Uterus (tissue), 4 donors: ENCODE data around the gene DZIP1. TPM values are rescaled to one million over a fixed set of nuclear protein-coding genes. Genes with fewer than 3 reads are reported as not detected.

Experiments used
- DNase-seq, 2 donors: peaks; one replicate each; pipeline ENCODE4 v3.0.0-alpha.2; 2019 to 2020
- H3K27ac ChIP-seq, 2 donors: fragments of 200-600 bp; sonication (generic); 1 replicate in 1 of 2; 2 replicates in 1 of 2; pipeline ENCODE4 v1.5.1; 2016 to 2018
- H3K27me3 ChIP-seq, 2 donors: fragments of 200-600 bp; sonication (generic); one replicate each; pipeline ENCODE4 v1.5.1; 2018 to 2019; ENCODE audit warnings: control low read depth in 1 of 2
- H3K36me3 ChIP-seq, 2 donors: fragments of 200-600 bp; sonication (generic); one replicate each; pipeline ENCODE4 v1.5.1; 2019; ENCODE audit warnings: control low read depth in 1 of 2
- H3K4me1 ChIP-seq, 2 donors: fragments of 200-600 bp; sonication (generic); one replicate each; pipeline ENCODE4 v1.5.1; 2018 to 2019; ENCODE audit warnings: control low read depth in 1 of 2
- H3K4me3 ChIP-seq, 2 donors: fragments of 200-600 bp; sonication (generic); 1 replicate in 1 of 2; 2 replicates in 1 of 2; pipeline ENCODE4 v1.5.1; 2018 to 2019; ENCODE audit warnings: mild to moderate bottlenecking in 1 of 2
- H3K9me3 ChIP-seq, 2 donors: fragments of 200-600 bp; sonication (generic); one replicate each; pipeline ENCODE4 v1.5.1; 2019; ENCODE audit warnings: control low read depth in 1 of 2
- POLR2A ChIP-seq, 2 donors: fragments of 450-650 bp; IDR thresholded peaks; one replicate each; pipeline ENCODE4 v1.6.1; 2016; ENCODE audit warnings: antibody characterized with exemption in 2 of 2, mild to moderate bottlenecking in 1 of 2, moderate library complexity in 1 of 2
- intact Hi-C: fragments of 100-400 bp; cut with DNase I; formaldehyde crosslinking; loops from one replicate; pipeline ENCODE4 v1.15.1; 2023; ENCODE audit warnings: low total_unique reads
- total RNA-seq, 4 donors: library from RNA; depleted of rRNA in 3 of 4; stranded (reverse); fragments of >200 nt in 3 of 4; gene quantifications; one replicate each; pipeline versions ENCODE4 v1.1.0 to v1.2.4, GENCODE V29; 2014 to 2023
- TF ChIP-seq, protein P1 (sequence below), 4 experiments: fragments of 200-600 bp in 2 of 4; fragments of 450-650 bp in 2 of 4; sonication (generic) in 2 of 4; IDR thresholded peaks; one replicate each; pipeline ENCODE4 v1.5.1; 2016 to 2019; ENCODE audit warnings: antibody characterized with exemption in 4 of 4, mild to moderate bottlenecking in 2 of 4, moderate library complexity in 1 of 4
- donor health status: DM: yes; HTN: yes; CAD: no.

The DZIP1 gene
- total RNA-seq, 4 donors from 2014 or later: 24.1 to 65.3 (median 42.3) TPM

DNA sequence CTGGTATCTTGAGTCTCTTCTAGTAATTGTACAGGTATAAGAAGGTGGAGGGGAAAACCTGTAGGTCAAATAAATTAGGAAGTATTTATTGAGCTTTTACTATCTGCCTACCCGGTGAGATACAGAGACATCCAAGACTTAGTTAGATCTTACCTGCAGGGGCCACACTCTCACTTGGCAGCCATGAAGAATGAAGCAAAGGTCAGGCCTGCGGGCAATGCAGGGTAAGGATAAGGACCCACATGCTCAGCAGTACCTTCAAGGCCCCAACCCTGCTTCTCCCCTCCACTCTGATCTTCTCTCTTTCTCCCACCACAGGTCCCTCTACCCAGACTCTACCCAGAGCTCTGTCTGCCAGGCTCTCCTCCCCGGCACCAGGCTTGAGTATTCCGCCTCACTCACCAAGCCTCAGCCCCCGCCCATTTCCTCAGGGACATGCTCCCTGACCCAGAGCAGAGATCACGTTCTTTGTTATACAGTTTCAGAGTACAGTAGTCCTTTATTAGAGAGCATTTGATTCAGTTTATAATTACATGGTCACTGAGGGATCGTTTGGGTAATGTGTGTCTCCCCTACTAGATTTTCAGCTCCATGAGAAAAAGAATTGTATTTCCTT is 110.9 kb downstream of the DZIP1 start:
- no peak for DNase-seq
- Histone ChIP-seq H3K27ac (no peak overlapping the region), H3K27me3 (no peaks in the 10 kb centered on the region), H3K36me3 (no peaks in the 10 kb centered on the region), H3K4me3 (no peak overlapping the region), H3K4me1 (no peaks in the 10 kb centered on the region), H3K9me3 (no peaks in the 10 kb centered on the region)
- no peak for TF ChIP-seq POLR2A (IDR thresholded peaks at IDR 0.05)
- TF ChIP-seq, protein P1, sequence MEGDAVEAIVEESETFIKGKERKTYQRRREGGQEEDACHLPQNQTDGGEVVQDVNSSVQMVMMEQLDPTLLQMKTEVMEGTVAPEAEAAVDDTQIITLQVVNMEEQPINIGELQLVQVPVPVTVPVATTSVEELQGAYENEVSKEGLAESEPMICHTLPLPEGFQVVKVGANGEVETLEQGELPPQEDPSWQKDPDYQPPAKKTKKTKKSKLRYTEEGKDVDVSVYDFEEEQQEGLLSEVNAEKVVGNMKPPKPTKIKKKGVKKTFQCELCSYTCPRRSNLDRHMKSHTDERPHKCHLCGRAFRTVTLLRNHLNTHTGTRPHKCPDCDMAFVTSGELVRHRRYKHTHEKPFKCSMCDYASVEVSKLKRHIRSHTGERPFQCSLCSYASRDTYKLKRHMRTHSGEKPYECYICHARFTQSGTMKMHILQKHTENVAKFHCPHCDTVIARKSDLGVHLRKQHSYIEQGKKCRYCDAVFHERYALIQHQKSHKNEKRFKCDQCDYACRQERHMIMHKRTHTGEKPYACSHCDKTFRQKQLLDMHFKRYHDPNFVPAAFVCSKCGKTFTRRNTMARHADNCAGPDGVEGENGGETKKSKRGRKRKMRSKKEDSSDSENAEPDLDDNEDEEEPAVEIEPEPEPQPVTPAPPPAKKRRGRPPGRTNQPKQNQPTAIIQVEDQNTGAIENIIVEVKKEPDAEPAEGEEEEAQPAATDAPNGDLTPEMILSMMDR (IDR thresholded peaks at IDR 0.05): no peak
- intact Hi-C loops: no loop called here

DNA sequence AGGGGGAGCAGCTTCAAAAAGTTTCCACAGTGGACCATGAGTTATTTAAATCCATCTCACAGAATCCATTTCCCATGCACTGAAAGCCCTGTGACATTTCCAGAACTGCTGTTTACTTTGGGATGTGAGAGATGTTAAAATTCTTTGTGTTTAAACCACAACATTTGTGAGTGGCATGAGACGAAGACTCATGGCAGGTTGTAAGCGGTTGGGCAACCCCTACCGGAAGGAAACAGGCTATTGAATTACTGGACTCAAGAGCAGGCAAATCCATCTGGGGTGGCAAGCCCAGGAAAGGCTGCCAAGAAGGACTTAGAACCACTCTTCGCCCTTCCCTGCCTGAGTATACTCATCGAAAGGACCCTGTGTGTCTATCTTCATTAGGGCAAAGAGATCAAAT is 114.3 kb downstream of the DZIP1 start:
- Histone ChIP-seq H3K9me3 (no peaks in the 10 kb centered on the region), H3K27me3 (no peaks in the 10 kb centered on the region), H3K4me1 (no peaks in the 10 kb centered on the region), H3K4me3 (no peak overlapping the region), H3K36me3 (no peaks in the 10 kb centered on the region), H3K27ac (no peak overlapping the region)
- intact Hi-C loops: no loop called here
- no peak for DNase-seq
- no peak for TF ChIP-seq POLR2A (IDR thresholded peaks at IDR 0.05)
- TF ChIP-seq, protein P1 (IDR thresholded peaks at IDR 0.05): no peak

Other genes starting within 250 kb of the DZIP1 start
- 10 to 100 TPM in 2 of 4 donors, 1 to 10 TPM in 1, not detected in 1; 1.3 to 27.6 (median 19.5) TPM for gene CLDN10, start 92.0 kb downstream of the DZIP1 start, total RNA-seq
- gene DNAJC3, start 32.4 kb upstream of the DZIP1 start, total RNA-seq: 10 to 100 TPM; 16.9 to 67.6 (median 53.5) TPM